GM23338 (cell line): ENCODE results near the gene AP2A2. TPM values are rescaled to one million over a fixed set of nuclear protein-coding genes. Genes with fewer than 3 reads are reported as not detected.

Source experiments
- ATAC-seq: fragments of 200-7000 bp; cut with Tn5 transposase; 3 replicates; pipeline ENCODE4 v1.9.1; 2020
- DNase-seq: peaks from one replicate; pipeline ENCODE4 v3.0.0-alpha.2; 2015; ENCODE audit warnings: low spot score
- H2AFZ ChIP-seq: fragments of 200-600 bp; sonication (generic); 2 replicates; pipeline ENCODE4 v1.8.0; 2016; ENCODE audit warnings: antibody characterized with exemption, mild to moderate bottlenecking, moderate library complexity
- H3F3A ChIP-seq: fragments of 200-600 bp; sonication (generic); replicated peaks from 2 replicates; pipeline ENCODE4 v1.8.0; 2017; ENCODE audit warnings: antibody characterized with exemption, mixed run types, low read depth
- H3K27ac ChIP-seq: fragments of 200-600 bp; sonication (generic); 2 replicates; pipeline ENCODE4 v1.6.1; 2016; ENCODE audit warnings: low read depth
- H3K27me3 ChIP-seq: fragments of 200-600 bp; sonication (generic); 2 replicates; pipeline ENCODE4 v1.8.0; 2016; ENCODE audit warnings: mild to moderate bottlenecking, mixed run types, moderate library complexity; ENCODE audit not compliant: insufficient read depth
- H3K36me3 ChIP-seq: fragments of 200-600 bp; sonication (generic); 2 replicates; pipeline ENCODE4 v1.8.0; 2016; ENCODE audit warnings: mild to moderate bottlenecking; ENCODE audit not compliant: insufficient read depth
- H3K4me1 ChIP-seq: fragments of 200-600 bp; sonication (generic); 2 replicates; pipeline ENCODE4 v1.8.0; 2016; ENCODE audit warnings: mild to moderate bottlenecking, moderate library complexity; ENCODE audit not compliant: insufficient read depth
- H3K4me2 ChIP-seq: fragments of 200-600 bp; sonication (generic); 2 replicates; pipeline ENCODE4 v1.7.1; 2017; ENCODE audit warnings: mixed run types
- H3K4me3 ChIP-seq: fragments of 200-600 bp; sonication (generic); 2 replicates; pipeline ENCODE4 v1.6.1; 2016; ENCODE audit warnings: mixed run types
- H3K79me2 ChIP-seq: fragments of 200-600 bp; sonication (generic); replicated peaks from 2 replicates; pipeline ENCODE4 v1.8.0; 2017; ENCODE audit warnings: mild to moderate bottlenecking; ENCODE audit not compliant: insufficient read depth
- H3K9me2 ChIP-seq: fragments of 200-600 bp; sonication (generic); 2 replicates; pipeline ENCODE4 v1.8.0; 2017; ENCODE audit not compliant: insufficient read depth
- H4K20me1 ChIP-seq: fragments of 200-600 bp; sonication (generic); replicated peaks from 2 replicates; pipeline ENCODE4 v1.8.0; 2017; ENCODE audit warnings: mild to moderate bottlenecking; ENCODE audit not compliant: insufficient read depth
- H3K27ac Mint-ChIP-seq: 2 replicates; pipeline ENCODE4 v1.8.0; 2020; ENCODE audit warnings: inconsistent platforms, mild to moderate bottlenecking, moderate library complexity, mixed read lengths
- H3K27me3 Mint-ChIP-seq: 3 replicates; pipeline ENCODE4 v1.8.0; 2022; ENCODE audit warnings: low read depth, mild to moderate bottlenecking, moderate library complexity, mixed read lengths, inconsistent platforms; ENCODE audit not compliant: insufficient read depth, poor library complexity
- H3K36me3 Mint-ChIP-seq: 3 replicates; pipeline ENCODE4 v1.8.0; 2021; ENCODE audit warnings: low read depth, mild to moderate bottlenecking, inconsistent platforms, moderate library complexity, mixed read lengths
- H3K4me1 Mint-ChIP-seq: 3 replicates; pipeline ENCODE4 v1.8.0; 2020; ENCODE audit warnings: mild to moderate bottlenecking, inconsistent platforms, mixed read lengths
- H3K4me3 Mint-ChIP-seq: 3 replicates; pipeline ENCODE4 v1.8.0; 2021; ENCODE audit warnings: moderate library complexity, mild to moderate bottlenecking, inconsistent platforms, mixed read lengths
- H3K9me3 Mint-ChIP-seq: 3 replicates; pipeline ENCODE4 v1.8.0; 2020; ENCODE audit warnings: moderate library complexity, mild to moderate bottlenecking, inconsistent platforms, mixed read lengths
- EZH2 ChIP-seq: fragments of 200-600 bp; sonication (generic); IDR thresholded peaks from one replicate; pipeline ENCODE4 v1.8.0; 2017; ENCODE audit warnings: antibody characterized with exemption, mild to moderate bottlenecking, low read depth; ENCODE audit not compliant: unreplicated experiment
- EZH2phosphoT487 ChIP-seq: fragments of 200-600 bp; sonication (generic); IDR thresholded peaks from one replicate; pipeline ENCODE4 v1.8.1; 2018; ENCODE audit warnings: antibody characterized with exemption; ENCODE audit not compliant: unreplicated experiment
- polyA plus RNA-seq: library from polyadenylated mRNA; unstranded; fragments of >200 nt; fragmentation: Nextera tagmentation; extraction: Ambion mirVana; gene quantifications from 2 replicates; pipeline ENCODE4 v1.2.1, GENCODE V29; 2016
- total RNA-seq: library from RNA; depleted of rRNA; stranded (reverse); fragments of >200 nt; shearing (Covaris generic); gene quantifications from 2 replicates; pipeline ENCODE4 v1.2.3, GENCODE V29; 2014
- TF ChIP-seq, protein P1 (sequence below): fragments of 250-450 bp; sonication (Bioruptor Pico); IDR thresholded peaks from 2 replicates; pipeline ENCODE4 v1.5.0; 2020; ENCODE audit warnings: mild to moderate bottlenecking, moderate library complexity

The AP2A2 gene
- total and polyA plus RNA-seq, 2 experiments from 2014 or later = 23.7 to 47.5 TPM

DNA sequence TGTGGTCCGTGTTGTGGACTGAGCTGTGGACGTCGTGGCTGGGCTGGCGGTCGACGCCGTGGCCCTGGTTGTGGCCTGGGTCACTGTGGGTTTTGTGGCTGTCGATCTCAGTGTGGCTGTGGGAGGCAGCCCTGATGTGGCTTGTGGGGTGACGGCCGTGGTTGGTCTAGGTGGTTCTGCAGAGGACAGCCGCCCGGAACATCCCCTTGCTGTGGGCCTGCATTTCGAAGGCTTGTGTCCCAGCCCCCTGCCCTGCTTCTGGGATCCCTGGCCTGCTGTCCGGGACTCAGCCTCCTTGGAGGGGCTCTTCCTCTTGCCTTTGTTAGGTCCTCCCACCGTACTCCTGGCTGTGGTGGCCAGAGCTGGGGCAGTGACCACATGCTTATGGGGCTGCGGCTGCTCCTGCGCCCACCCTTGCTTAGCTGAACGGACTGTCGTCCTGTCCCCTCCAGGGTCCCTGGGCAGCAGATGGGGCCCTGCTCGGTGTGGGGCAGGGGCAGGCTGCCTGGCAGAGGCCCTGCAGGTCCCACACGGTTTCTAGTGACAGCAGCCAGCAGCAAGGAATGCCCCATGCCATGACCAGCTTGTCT is 93.7 kb downstream of the AP2A2 start (continued):
- TF ChIP-seq, protein P1, sequence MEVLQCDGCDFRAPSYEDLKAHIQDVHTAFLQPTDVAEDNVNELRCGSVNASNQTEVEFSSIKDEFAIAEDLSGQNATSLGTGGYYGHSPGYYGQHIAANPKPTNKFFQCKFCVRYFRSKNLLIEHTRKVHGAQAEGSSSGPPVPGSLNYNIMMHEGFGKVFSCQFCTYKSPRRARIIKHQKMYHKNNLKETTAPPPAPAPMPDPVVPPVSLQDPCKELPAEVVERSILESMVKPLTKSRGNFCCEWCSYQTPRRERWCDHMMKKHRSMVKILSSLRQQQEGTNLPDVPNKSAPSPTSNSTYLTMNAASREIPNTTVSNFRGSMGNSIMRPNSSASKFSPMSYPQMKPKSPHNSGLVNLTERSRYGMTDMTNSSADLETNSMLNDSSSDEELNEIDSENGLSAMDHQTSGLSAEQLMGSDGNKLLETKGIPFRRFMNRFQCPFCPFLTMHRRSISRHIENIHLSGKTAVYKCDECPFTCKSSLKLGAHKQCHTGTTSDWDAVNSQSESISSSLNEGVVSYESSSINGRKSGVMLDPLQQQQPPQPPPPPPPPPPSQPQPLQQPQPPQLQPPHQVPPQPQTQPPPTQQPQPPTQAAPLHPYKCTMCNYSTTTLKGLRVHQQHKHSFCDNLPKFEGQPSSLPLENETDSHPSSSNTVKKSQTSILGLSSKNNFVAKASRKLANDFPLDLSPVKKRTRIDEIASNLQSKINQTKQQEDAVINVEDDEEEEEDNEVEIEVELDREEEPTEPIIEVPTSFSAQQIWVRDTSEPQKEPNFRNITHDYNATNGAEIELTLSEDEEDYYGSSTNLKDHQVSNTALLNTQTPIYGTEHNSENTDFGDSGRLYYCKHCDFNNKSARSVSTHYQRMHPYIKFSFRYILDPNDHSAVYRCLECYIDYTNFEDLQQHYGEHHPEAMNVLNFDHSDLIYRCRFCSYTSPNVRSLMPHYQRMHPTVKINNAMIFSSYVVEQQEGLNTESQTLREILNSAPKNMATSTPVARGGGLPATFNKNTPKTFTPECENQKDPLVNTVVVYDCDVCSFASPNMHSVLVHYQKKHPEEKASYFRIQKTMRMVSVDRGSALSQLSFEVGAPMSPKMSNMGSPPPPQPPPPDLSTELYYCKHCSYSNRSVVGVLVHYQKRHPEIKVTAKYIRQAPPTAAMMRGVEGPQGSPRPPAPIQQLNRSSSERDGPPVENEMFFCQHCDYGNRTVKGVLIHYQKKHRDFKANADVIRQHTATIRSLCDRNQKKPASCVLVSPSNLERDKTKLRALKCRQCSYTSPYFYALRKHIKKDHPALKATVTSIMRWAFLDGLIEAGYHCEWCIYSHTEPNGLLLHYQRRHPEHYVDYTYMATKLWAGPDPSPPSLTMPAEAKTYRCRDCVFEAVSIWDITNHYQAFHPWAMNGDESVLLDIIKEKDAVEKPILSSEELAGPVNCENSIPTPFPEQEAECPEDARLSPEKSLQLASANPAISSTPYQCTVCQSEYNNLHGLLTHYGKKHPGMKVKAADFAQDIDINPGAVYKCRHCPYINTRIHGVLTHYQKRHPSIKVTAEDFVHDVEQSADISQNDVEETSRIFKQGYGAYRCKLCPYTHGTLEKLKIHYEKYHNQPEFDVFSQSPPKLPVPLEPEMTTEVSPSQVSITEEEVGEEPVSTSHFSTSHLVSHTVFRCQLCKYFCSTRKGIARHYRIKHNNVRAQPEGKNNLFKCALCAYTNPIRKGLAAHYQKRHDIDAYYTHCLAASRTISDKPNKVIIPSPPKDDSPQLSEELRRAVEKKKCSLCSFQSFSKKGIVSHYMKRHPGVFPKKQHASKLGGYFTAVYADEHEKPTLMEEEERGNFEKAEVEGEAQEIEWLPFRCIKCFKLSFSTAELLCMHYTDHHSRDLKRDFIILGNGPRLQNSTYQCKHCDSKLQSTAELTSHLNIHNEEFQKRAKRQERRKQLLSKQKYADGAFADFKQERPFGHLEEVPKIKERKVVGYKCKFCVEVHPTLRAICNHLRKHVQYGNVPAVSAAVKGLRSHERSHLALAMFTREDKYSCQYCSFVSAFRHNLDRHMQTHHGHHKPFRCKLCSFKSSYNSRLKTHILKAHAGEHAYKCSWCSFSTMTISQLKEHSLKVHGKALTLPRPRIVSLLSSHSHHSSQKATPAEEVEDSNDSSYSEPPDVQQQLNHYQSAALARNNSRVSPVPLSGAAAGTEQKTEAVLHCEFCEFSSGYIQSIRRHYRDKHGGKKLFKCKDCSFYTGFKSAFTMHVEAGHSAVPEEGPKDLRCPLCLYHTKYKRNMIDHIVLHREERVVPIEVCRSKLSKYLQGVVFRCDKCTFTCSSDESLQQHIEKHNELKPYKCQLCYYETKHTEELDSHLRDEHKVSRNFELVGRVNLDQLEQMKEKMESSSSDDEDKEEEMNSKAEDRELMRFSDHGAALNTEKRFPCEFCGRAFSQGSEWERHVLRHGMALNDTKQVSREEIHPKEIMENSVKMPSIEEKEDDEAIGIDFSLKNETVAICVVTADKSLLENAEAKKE (CRISPR knock-in tag) = no peak

DNA sequence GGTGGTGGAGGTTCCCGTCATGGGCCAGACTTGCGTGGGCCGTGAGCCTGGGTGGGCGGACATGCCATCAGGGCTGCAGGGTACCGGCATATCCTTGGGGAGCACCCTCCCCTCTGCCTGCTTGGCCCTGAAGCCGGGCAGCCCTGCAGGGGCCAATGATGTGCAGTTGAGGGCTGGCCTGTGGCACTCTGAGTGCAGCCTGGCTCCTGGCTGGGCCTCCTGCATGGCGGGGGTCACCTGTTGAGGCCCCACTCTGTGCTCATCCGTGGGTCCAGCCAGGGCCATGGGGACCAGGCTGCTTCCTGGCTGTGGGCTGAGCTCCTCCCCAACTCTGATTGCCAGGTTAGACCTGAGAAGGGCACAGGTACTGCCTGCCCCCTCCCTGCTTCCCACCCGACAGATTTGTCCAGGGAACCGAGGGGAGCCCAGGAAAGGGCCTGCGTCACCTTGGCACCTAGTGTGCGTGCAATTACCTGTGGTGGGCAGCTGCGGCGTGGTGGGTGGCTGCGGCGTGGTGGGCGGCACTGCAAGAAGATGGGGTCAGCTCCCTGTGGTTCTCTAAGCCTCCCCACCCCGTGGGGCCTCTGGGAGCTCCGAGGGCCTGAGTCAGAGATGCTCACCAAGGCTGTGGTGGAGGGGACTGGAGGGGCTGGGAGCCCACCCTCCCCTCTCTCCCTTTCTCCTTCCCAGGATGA is 94.7 kb downstream of the AP2A2 start:
- Histone ChIP-seq H2AFZ (no peak overlapping the region), H3K9me2 (no peaks in the 10 kb centered on the region), H3K79me2 (no peaks in the 10 kb centered on the region), H3K27me3 (no peaks in the 10 kb centered on the region), H3K4me3 (no peak overlapping the region), H3K4me2 (no peak overlapping the region), H3K27ac (no peak overlapping the region), H3F3A (no peaks in the 10 kb centered on the region), H3K4me1 (no peaks in the 10 kb centered on the region), H4K20me1 (no peaks in the 10 kb centered on the region), H3K36me3 (no peaks in the 10 kb centered on the region)
- ATAC-seq (no peak), DNase-seq (no peak)
- Mint-ChIP-seq H3K27me3 (peaks cover 20% of the 10 kb centered on the region), H3K36me3 (peaks cover 18% of the 10 kb centered on the region), H3K9me3 (peaks cover 23% of the 10 kb centered on the region), H3K27ac (no peak overlapping the region), H3K4me1 (no peaks in the 10 kb centered on the region; the same call in 2 of the 3 replicates), H3K4me3 (no peak overlapping the region)
- TF ChIP-seq EZH2 (no peak), EZH2phosphoT487 (no peak)
